Parathyroid adenoma (tissue), 2 donors: ENCODE measurements around the gene KRR1.
"Not testable (repeated sequence)": the region's sequence is repeated elsewhere in the genome, so short reads cannot be mapped to it uniquely, and the experiment has no call there.

Experiments
- H2AFZ ChIP-seq: fragments of 300-600 bp; sonication (generic); one replicate; pipeline ENCODE4 v1.7.0; 2017; ENCODE audit warnings: antibody characterized with exemption, mild to moderate bottlenecking
- H3K27ac ChIP-seq: fragments of 300-600 bp; sonication (generic); one replicate; pipeline ENCODE4 v1.7.0; 2017
- H3K27me3 ChIP-seq: fragments of 300-600 bp; sonication (generic); one replicate; pipeline ENCODE4 v1.7.0; 2017; ENCODE audit warnings: low read length; ENCODE audit not compliant: control insufficient read depth, insufficient read depth
- H3K36me3 ChIP-seq: fragments of 300-600 bp; sonication (generic); one replicate; pipeline ENCODE4 v1.7.0; 2017; ENCODE audit warnings: low read length; ENCODE audit not compliant: control insufficient read depth, insufficient read depth
- H3K4me1 ChIP-seq: fragments of 300-600 bp; sonication (generic); one replicate; pipeline ENCODE4 v1.7.0; 2017; ENCODE audit warnings: control low read depth
- H3K4me2 ChIP-seq: fragments of 300-600 bp; sonication (generic); one replicate; pipeline ENCODE4 v1.7.0; 2017; ENCODE audit warnings: low read length
- H3K4me3 ChIP-seq: fragments of 300-600 bp; sonication (generic); one replicate; pipeline ENCODE4 v1.7.0; 2017; ENCODE audit warnings: low read depth, low read length
- H3K79me2 ChIP-seq: fragments of 300-600 bp; sonication (generic); one replicate; pipeline ENCODE4 v1.7.0; 2017; ENCODE audit warnings: control low read depth
- H3K9ac ChIP-seq: fragments of 300-600 bp; sonication (generic); one replicate; pipeline ENCODE4 v1.7.0; 2017; ENCODE audit warnings: mild to moderate bottlenecking
- H3K9me3 ChIP-seq: fragments of 300-600 bp; sonication (generic); one replicate; pipeline ENCODE4 v1.7.0; 2017; ENCODE audit warnings: low read length; ENCODE audit not compliant: control insufficient read depth
- TF ChIP-seq, protein P1 (sequence below): fragments of 300-600 bp; sonication (generic); IDR thresholded peaks from one replicate; pipeline ENCODE4 v1.7.0; 2017; ENCODE audit warnings: antibody characterized with exemption, mild to moderate bottlenecking
- donor health status: primary hyperparathyroidism.

Gene KRR1

GRCh38 chr12:75452675-75453330 lies 58.6 kb downstream of the KRR1 start:
- Histone ChIP-seq H3K4me1 (no peaks in the 10 kb centered on the region), H3K4me2 (no peak overlapping the region), H3K36me3 (no peaks in the 10 kb centered on the region), H3K9me3 (no peaks in the 10 kb centered on the region), H3K9ac (no peak overlapping the region), H3K27ac (no peak overlapping the region), H3K79me2 (no peaks in the 10 kb centered on the region), H3K27me3 (no peaks in the 10 kb centered on the region), H2AFZ (no peak overlapping the region), H3K4me3 (no peak overlapping the region)
- TF ChIP-seq, protein P1, sequence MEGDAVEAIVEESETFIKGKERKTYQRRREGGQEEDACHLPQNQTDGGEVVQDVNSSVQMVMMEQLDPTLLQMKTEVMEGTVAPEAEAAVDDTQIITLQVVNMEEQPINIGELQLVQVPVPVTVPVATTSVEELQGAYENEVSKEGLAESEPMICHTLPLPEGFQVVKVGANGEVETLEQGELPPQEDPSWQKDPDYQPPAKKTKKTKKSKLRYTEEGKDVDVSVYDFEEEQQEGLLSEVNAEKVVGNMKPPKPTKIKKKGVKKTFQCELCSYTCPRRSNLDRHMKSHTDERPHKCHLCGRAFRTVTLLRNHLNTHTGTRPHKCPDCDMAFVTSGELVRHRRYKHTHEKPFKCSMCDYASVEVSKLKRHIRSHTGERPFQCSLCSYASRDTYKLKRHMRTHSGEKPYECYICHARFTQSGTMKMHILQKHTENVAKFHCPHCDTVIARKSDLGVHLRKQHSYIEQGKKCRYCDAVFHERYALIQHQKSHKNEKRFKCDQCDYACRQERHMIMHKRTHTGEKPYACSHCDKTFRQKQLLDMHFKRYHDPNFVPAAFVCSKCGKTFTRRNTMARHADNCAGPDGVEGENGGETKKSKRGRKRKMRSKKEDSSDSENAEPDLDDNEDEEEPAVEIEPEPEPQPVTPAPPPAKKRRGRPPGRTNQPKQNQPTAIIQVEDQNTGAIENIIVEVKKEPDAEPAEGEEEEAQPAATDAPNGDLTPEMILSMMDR, result no peak

DNA sequence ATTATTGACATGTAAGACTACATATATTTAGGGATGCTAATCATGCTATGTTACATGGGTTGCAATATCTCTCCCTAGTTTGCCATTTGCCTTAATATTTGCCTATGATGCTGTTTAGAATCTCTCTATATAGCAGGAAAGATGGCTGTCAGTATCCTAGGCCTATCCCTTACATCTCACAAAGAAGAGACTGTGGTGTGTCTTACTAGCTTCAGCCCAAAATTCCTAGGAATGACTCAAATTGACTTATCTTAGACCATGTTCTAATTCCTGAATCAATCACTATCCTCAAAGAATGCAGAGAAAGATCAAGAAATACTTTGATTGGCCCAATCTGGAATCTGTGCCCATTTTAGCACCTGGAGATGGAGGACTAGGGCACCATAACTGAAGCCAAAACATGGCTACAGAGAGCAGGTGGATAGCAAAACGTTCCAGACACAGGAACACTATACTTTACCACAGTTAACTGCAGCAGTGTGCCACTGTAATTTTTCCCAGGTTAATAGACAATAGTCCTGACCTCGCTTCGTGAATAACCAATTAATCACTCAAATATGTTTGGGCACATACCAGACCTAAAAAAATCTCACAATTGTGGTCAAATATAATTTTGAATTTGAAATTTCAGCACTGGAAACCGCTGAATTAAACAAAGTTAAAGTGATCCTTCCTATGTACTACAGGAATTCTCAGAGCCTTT lies 63.6 kb downstream of the KRR1 start:
- no peaks in the 10 kb centered on the region for H3K36me3 ChIP-seq
- TF ChIP-seq, protein P1, result no peak
- H3K9me3 ChIP-seq, result no peaks in the 10 kb centered on the region
- no peaks in the 10 kb centered on the region for H3K4me1 ChIP-seq
- no peak overlapping the region for H3K4me2 ChIP-seq
- H2AFZ ChIP-seq, result no peak overlapping the region
- H3K4me3 ChIP-seq, result no peak overlapping the region
- H3K27me3 ChIP-seq, result no peaks in the 10 kb centered on the region
- H3K9ac ChIP-seq, result no peak overlapping the region
- H3K79me2 ChIP-seq, result no peaks in the 10 kb centered on the region
- no peak overlapping the region for H3K27ac ChIP-seq

DNA sequence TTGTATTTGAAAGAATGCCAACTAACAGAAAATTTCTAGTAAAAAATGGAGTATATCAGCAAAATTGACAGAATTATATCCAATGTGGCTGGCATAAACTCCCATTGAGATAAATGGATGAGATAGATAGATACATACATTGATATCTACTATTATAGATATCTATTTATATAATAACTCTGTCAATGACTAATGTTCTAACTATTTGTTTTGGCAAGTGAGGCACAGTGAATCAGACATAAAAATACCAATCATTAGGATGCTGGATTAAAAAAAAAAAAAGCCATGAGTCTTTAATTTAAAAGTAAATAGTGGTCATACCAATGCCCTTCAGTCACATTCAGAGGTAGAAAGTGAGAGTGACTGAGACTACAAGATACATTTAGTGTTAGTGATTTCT lies 64.6 kb downstream of the KRR1 start:
- H3K9me3 ChIP-seq, result no peaks in the 10 kb centered on the region
- no peak overlapping the region for H3K4me2 ChIP-seq
- H3K4me3 ChIP-seq, result no peak overlapping the region
- no peaks in the 10 kb centered on the region for H3K4me1 ChIP-seq
- H2AFZ ChIP-seq, result no peak overlapping the region
- no peaks in the 10 kb centered on the region for H3K27me3 ChIP-seq
- H3K79me2 ChIP-seq, result no peaks in the 10 kb centered on the region
- H3K27ac ChIP-seq, result no peak overlapping the region
- TF ChIP-seq, protein P1, result no peak
- H3K36me3 ChIP-seq, result no peaks in the 10 kb centered on the region
- no peak overlapping the region for H3K9ac ChIP-seq

DNA sequence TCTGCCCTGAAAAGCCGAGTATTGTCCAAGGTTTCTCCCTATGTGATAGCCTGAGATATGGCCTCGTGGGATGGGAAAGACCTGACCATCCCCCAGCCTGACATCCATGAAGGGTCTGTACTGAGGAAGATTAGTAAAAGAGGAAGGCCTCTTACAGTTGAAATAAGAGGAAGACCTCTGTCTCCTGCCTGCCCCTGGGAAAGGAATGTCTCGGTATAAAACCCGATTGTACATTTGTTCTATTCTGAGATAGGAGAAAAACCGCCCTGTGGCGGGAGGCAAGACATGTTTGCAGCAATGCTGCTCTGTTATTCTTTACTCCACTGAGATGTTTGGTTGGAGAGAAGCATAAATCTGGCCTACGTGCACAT lies 66.3 kb downstream of the KRR1 start:
- H3K36me3 ChIP-seq, H3K9me3 ChIP-seq, H2AFZ ChIP-seq: not testable (repeated sequence)

GRCh38 chr12:75444429-75445136 lies 66.8 kb downstream of the KRR1 start:
- no peaks in the 10 kb centered on the region for H3K9me3 ChIP-seq
- no peak overlapping the region for H3K4me3 ChIP-seq
- no peaks in the 10 kb centered on the region for H3K36me3 ChIP-seq
- H3K27ac ChIP-seq, result no peak overlapping the region
- H2AFZ ChIP-seq, result no peak overlapping the region
- H3K27me3 ChIP-seq, result no peaks in the 10 kb centered on the region
- H3K4me1 ChIP-seq, result no peaks in the 10 kb centered on the region
- TF ChIP-seq, protein P1, result no peak
- no peak overlapping the region for H3K9ac ChIP-seq
- H3K4me2 ChIP-seq, result no peak overlapping the region
- no peaks in the 10 kb centered on the region for H3K79me2 ChIP-seq

More for the DNA sequence above, 66.3 kb downstream of the KRR1 start:
- not testable (repeated sequence) for H3K27me3 ChIP-seq, H3K4me1 ChIP-seq, H3K4me3 ChIP-seq, H3K79me2 ChIP-seq, H3K4me2 ChIP-seq, H3K9ac ChIP-seq, H3K27ac ChIP-seq
